Measurements from ENCODE around the gene MED13L. TPM values are rescaled to one million over a fixed set of nuclear protein-coding genes. Genes with fewer than 3 reads are reported as not detected.

Gene MED13L
- total and polyA plus RNA-seq, 12 donors = 8.8 to 106 (median 73.8) TPM

DNA sequence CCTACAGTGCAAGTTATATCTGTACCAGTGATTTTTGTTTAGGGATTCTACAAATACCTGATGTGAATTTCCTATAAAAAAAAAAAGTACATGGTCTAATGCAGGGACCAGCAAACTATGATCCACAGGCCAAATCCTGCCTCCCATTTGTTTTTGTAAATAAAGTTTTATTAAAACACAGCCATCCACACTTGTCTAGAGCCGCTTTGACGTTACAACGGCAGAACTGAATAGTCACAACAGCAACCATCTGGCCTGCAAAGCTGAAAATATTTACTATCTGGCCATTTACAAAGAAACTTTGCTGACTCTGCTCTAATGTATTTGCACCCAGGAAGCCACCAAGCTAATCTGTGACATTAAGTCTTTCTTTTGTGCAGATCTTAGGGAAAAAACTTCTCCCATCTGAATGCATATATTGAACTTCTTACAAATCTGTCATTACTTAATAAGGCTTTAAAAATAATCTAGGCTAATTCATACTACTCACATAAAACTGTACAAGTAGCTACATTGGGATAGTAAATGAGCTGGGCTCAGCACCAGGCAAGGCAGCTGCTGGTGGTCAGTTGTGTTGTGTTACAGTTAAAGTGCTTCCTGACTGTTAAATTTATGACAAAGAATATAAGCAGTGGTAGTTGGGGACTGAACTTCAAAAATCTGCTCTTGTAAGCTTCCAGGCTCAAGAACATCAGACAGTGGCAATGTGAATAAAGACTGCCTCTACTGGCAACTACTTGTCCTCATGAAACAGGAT lies 303.3 kb downstream of the MED13L start:
- Histone ChIP-seq H3K27ac (no peak overlapping the region), H3K9me3 (replicated peaks in 1 of 3) (no peaks in the 10 kb centered on the region), H3K4me3 (no peak overlapping the region), H3K4me1 (replicated peaks in 1 of 2) (peaks cover 5 to 13% of the 10 kb centered on the region in 2 donors), H3K36me3 (replicated peaks in 1 of 2) (peaks cover 0 to 42% of the 10 kb centered on the region in 2 donors), H3K27me3 (no peaks in the 10 kb centered on the region)
- intact Hi-C loops (cut with DNase I) = no loop called here
- DNase-seq = no peak
- TF ChIP-seq, protein P1, sequence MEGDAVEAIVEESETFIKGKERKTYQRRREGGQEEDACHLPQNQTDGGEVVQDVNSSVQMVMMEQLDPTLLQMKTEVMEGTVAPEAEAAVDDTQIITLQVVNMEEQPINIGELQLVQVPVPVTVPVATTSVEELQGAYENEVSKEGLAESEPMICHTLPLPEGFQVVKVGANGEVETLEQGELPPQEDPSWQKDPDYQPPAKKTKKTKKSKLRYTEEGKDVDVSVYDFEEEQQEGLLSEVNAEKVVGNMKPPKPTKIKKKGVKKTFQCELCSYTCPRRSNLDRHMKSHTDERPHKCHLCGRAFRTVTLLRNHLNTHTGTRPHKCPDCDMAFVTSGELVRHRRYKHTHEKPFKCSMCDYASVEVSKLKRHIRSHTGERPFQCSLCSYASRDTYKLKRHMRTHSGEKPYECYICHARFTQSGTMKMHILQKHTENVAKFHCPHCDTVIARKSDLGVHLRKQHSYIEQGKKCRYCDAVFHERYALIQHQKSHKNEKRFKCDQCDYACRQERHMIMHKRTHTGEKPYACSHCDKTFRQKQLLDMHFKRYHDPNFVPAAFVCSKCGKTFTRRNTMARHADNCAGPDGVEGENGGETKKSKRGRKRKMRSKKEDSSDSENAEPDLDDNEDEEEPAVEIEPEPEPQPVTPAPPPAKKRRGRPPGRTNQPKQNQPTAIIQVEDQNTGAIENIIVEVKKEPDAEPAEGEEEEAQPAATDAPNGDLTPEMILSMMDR (IDR thresholded peaks at IDR 0.05) = no peak
- TF ChIP-seq POLR2A (IDR thresholded peaks at IDR 0.05) = no peak
- WGBS, 4 donors = 93 to 98% (median 94%) methylated on average over 3 of the region's 3 CpGs

- Histone ChIP-seq H3K4me1 (replicated peaks in 1 of 2) (peaks cover 5 to 7% of the 10 kb centered on the region in 2 donors), H3K27ac (no peak overlapping the region), H3K36me3 (replicated peaks in 1 of 2) (peaks cover 0 to 52% of the 10 kb centered on the region in 2 donors), H3K9me3 (replicated peaks in 1 of 3) (no peaks in the 10 kb centered on the region), H3K4me3 (no peak overlapping the region), H3K27me3 (no peaks in the 10 kb centered on the region)
- no peak for TF ChIP-seq POLR2A (IDR thresholded peaks at IDR 0.05)
- TF ChIP-seq, protein P1 (IDR thresholded peaks at IDR 0.05) = no peak
- no peak for DNase-seq
- intact Hi-C loops (cut with DNase I) = no loop called here
- WGBS, 4 donors = 59 to 86% (median 73%) methylated on average over 1 of the region's 1 CpG
Observed at GRCh38 chr12:115973066-115973465, 304.4 kb downstream of the MED13L start.

DNA sequence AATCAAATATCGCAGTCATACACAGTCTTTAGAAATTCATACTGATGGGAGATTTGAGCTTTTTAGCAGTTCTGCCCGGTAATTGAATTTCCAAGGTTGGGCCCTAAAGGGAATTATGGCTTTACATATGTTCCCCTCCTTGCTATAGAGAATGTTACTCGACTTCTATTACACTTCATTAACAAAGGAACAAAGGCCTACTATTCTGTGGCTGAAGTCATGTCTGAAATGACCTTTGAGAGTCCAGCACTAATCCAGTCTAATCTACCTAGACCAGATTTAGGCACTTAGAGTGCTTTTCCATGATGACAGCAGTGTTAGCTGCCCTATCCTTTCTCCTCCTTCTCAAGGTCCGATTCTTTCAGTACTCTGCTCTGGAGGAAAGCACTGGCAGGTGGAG lies 305.3 kb downstream of the MED13L start:
- intact Hi-C loops (cut with DNase I) = no loop called here
- whole genome bisulfite sequencing, 4 donors = 92 to 94% (median 94%) methylated on average over 4 of the region's 4 CpGs
- Histone ChIP-seq H3K4me1 (replicated peaks in 1 of 2) (peaks cover 5 to 7% of the 10 kb centered on the region in 2 donors), H3K36me3 (replicated peaks in 1 of 2) (peaks cover 0 to 53% of the 10 kb centered on the region in 2 donors), H3K9me3 (replicated peaks in 1 of 3) (no peaks in the 10 kb centered on the region), H3K27me3 (no peaks in the 10 kb centered on the region), H3K27ac (no peak overlapping the region), H3K4me3 (no peak overlapping the region)
- DNase-seq = no peak
- TF ChIP-seq, protein P1 (IDR thresholded peaks at IDR 0.05) = no peak
- no peak for TF ChIP-seq POLR2A (IDR thresholded peaks at IDR 0.05)

DNA sequence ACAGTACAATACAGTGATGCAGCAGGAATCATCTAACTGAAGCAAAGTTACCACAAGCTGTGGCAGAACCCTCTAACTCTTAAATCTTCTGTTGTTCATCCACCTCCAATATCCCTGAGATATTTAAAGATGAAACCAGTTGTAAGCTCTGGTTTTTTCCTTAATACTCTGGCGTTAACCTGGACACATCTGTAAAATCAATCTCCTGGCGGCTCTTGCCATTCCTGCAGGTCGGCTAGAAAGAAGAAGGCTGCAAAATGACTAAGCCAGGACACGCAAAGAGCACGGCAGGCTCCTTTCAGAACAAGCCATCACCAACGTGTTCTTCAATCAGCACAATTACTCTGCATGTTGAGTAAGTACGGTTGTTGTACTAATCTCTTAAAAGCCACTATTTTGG lies 309.3 kb downstream of the MED13L start:
- no peak overlapping the region for H3K4me3 ChIP-seq
- no peak for DNase-seq
- H3K27ac ChIP-seq = no peak overlapping the region
- peaks cover 0 to 70% of the 10 kb centered on the region in 2 donors for H3K36me3 ChIP-seq (replicated peaks in 1 of 2)
- H3K4me1 ChIP-seq (replicated peaks in 1 of 2) = no peaks in the 10 kb centered on the region
- WGBS, 4 donors = 82 to 94% (median 88%) methylated on average over 7 of the region's 7 CpGs
- no peaks in the 10 kb centered on the region for H3K9me3 ChIP-seq (replicated peaks in 1 of 3)
- TF ChIP-seq, protein P1 (IDR thresholded peaks at IDR 0.05) = no peak
- TF ChIP-seq POLR2A (IDR thresholded peaks at IDR 0.05) = no peak
- intact Hi-C loops (cut with DNase I) = no loop called here
- H3K27me3 ChIP-seq = no peaks in the 10 kb centered on the region
